Stimulated activated CD8-positive, alpha-beta memory T cell treated with anti-CD3 and anti-CD28 coated beads, Interleukin-7, amount 100 ng/mL, for 24 hours (primary cell): Measurements from ENCODE around the gene NPC1.
"Not testable (repeated sequence)": the region's sequence is repeated elsewhere in the genome, so short reads cannot be mapped to it uniquely, and the experiment has no call there.

Experiments used
- DNase-seq: peaks from one replicate; pipeline ENCODE4 v3.0.0-alpha.2; 2020; ENCODE audit warnings: low read depth

NPC1 gene

DNA sequence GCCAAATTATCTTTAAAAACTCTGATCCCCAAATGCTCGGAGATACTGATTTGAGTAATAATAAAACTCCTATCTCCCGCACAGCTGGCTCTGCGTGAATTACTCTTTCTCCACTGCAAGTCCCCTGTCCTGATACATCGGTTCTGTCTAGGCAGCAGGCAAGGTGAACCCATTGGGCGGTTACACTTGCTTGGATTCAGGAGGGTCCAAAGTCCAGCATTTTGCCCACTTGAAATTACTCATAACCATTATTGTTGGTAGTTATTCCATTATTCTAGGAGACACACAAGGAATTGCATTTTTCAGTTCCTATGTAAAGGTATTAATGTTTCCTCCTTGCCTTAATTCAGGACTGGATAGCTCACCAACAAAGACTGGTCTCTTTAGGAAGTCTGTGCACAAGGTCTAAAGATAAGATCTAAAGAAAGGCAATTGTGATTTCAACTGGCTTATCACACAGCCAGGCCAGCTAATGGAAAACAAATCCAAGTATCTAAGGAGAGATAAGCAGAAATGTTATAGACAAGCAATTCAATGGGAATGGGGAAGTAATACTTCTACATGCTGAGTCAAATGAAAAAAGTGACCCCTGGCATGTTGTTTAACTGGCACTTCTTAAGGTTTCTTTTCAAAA, 23.2 kb upstream of the NPC1 start:
- DNase-seq: no peak

DNA sequence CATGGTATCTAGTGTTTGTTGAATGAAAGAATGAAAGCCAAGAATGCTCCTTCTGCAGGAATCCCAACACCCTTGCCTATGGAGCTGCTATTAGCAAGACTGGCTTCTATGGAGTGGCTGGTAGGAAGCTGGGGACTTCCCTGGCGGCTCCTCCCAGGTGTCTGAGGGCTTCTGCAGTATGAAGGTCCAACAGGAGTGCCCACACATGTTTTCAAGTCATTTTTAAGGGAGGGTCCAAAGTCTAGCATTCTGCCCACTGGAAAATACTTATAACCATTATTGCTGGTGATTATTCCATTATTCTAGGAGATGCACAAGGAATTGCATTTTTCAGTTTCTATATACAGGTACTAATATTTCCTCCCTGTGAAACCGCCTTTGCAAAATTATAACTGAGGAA, 21.9 kb upstream of the NPC1 start:
- DNase-seq: no peak

DNA sequence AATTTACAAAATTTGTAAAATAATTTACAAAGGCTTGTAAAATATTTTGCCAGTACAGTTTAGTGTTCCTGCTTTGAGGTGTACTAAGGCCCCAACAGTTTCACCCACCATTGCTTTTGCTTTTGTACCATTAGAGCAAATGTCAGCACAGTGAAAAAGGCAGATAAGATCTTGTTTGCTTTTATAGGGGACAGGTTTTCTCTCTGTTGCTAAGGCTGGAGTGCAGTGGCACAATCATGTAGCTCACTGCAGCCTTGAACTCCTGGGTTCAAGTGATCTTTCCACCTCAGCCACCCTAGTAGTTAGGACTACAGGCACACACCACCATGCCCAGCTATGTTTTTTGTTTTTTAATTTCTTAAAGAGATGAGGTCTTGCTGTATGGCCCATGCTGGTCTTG, 19.6 kb upstream of the NPC1 start:
- no peak for DNase-seq

DNA sequence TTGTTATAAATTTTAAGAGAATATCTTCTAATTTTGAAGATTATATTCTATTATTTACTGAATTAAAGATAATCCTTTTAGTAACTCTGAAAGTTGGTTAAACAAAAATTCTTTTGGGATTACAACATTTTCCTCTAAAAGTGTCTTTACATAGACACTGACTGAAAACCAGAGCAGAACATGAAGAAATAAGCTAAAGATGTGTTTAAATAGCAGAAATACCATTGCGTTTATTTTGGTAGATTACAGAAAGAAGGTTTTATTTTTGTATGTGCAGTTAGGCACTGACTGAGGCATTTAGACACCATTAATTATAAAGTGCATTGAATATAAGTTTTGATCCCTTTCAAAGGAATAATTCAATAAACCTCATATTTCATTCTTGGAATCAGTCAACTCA, 13.5 kb upstream of the NPC1 start:
- no peak for DNase-seq

DNA sequence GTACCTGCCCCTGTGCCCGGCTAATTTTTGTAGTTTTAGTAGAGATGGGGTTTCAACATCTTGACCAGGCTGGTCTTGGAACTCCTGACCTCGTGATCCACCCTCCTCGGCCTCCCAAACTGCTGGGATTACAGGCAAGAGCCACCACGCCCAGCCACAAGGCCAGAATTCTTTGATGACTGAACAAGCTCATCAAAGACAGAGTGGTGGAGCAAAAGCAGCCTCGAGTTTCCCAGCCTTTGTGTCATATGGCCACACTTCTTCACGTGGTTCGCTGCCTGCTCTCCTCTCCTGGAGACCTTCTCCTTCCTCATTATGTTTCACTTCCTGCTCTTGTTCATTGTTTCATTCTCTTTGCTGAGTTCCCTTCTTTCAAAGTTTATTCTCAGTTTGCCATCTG, 9.9 kb upstream of the NPC1 start:
- DNase-seq: no peak

DNA sequence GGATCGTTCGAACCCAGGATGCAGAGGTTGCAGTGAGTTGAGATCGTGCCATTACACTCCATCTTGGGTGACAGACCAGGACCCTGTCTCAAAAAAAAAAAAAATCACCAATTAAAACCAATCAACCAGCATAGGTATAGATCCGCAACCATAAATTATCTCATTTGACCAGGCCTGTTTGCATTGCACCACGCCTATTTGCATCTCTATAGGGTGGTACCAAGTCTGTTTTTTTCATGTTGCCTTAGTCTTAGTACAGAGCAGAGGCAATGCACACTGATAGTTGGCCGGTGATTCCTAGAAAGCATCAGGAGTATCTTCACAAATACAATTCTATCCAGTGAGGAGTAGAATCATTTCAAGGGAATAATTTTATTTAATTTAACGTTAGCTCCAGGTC, 9.3 kb upstream of the NPC1 start:
- no peak for DNase-seq

DNA sequence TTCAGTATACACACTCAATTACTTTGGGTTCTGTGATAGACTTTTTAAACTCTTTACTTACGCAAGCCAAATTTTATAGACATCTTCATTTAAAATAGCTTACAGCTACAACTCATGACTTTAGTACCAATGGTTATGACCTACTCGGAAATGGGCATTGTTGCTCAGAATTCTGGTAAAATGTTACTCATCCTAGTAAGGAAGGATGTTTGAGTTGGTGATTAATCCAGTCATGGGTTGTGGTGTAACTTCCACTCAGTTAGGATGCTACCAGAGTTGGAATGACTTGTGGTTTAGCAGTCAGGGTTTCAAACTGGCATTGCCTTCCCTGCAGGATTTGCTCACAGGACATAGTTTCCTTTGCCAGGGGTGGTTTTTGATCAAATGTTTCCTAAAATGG, 7.4 kb upstream of the NPC1 start:
- DNase-seq: no peak

DNA sequence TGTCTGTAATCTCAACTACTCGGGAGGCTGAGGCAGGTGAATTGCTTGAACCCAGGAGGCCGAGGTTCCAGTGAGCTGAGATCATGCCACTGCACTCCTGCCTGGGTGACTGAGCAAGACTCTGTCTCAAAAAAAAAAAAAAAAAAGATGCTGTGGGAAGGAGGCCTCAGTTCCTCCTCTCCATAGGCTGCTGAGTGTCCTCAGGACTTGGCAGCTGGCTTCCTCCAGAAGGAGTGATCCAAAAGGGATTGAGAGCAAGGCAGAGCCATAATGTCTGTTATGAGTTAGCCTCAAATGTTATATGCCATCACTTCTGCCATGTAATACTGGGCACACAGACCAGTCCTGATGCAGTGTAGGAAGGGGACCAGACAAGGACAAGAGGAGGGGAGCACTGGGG, 6.6 kb upstream of the NPC1 start:
- no peak for DNase-seq

DNA sequence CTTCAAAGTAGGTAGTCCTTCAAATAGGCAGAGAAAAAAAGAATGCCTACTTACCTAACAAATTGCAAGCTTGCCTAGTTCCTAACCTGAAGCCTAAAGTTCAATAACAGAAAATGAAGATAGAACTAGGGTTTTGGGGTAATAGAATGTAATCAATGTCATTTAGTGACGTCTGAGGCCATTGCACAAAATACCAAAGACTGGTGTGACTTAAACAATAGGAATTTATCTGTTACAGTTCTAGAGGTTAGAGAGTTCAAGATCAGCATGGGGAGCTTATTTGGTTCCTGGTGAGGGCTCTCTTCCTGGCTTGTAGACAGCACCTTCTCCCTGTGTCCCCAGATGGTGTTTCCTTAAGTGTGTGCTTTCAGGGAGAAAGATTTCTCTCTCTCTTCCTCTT, 4.7 kb upstream of the NPC1 start:
- no peak for DNase-seq

DNA sequence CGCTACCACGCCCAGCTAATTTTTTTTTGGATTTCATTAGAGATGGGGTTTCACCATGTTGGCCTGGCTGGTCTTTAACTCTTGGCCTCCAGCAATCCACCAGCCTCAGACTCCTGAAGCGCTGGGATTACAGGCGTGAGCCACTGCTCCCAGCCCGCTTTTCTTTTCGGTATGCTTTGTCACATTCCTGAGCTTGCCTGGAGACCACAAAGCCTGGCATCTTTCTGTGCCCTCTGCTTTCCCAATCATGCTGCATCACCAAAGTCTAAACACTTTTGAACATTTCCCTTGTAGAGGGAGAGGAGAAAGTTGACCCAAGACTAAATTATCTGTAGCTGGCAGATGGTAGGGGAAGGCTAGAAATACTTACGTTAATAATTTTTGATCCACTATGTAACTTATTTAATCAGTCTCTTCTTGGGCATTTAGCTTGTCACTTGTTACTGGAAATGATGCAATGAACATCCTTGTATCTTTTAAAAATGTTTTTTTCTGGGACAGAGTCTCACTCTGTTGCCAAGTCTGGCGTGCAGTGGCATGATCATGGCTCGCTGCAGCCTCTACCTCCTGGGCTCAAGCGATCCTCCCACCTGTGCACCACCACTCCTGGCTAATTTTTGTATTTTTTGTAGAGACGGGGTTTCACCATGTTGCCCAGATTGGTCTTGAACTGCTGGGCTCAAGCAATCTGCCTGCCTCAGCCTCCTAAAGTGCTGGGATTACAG, 2.7 kb upstream of the NPC1 start:
- no peak for DNase-seq

DNA sequence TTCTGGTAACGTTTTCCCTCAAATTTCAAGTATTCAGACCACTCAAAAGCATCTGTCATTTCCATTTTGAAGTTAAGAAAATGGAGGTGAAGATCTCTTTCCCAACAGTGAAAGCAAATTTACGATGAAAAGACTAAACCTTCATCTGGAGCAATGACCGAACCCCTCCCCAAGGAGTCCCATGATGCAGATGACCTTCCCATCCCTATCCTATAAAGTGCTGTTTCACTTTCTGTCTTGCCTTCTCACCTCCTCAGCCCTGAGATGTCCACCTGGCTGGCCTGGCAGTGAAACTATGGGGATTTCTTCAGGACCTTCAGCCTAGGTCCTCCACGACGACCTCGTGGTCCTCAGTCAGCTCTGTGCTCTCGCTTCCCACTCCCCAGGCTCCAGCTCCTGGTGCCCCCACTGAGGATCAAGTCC, 925 bp upstream of the NPC1 start:
- DNase-seq: no peak

DNA sequence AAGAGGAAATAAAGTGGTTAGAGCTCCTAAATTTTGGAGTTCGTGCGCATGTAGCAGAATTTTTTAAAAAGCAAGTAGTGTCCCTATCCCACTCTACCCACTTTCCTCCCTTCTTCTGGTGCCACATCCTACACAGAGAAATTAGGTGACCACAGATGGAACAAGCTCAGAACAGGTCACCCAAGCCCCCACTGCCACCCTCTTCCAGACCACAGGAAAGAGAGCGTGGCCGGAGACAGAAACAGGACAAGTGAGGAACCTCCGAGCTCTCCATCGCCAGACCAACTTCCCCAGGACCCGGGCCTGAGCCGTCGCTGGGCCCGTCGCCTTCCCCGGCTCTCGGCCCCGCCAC, 433 bp downstream of the NPC1 start:
- no peak for DNase-seq

DNA sequence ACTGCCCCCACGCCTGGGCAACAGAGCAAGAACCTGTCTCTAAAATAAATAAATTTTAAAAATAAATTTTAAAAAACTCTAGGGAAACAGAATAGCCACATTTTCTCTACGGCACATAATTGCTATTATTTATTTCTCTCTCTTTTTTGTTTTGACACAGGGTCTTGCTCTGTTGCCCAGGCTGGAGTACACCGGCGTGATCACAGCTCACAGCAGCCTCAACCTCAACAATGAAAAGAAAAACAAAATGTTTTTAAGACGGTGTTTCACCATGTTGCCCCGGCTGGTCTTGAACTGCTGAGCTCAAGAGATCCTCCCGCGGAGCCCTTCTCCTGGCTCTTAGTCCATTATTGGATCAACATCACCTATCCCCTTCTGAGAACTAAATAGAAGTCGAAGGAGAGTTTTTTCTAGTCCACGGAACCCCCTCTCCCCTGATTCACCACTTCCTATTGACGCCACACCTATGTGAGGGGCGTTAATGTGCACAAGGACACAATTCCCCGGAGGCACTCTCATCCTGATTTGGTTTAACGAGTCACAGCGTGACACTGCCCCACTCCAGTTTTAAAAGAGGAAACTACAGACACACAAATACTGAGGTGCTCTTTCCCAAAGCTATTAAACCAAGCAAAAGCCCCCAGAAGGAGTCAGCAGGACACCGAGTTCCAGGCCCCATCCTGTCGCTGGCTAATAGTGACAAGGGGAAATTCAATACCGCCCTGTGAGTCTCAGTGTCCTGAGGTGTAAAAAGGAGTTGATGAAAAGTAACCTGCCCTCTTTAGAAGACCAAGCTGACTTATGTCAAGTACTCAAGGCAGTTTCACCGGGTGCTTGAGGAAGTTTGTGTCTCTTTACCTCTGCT, 1.1 kb downstream of the NPC1 start:
- DNase-seq: no peak

DNA sequence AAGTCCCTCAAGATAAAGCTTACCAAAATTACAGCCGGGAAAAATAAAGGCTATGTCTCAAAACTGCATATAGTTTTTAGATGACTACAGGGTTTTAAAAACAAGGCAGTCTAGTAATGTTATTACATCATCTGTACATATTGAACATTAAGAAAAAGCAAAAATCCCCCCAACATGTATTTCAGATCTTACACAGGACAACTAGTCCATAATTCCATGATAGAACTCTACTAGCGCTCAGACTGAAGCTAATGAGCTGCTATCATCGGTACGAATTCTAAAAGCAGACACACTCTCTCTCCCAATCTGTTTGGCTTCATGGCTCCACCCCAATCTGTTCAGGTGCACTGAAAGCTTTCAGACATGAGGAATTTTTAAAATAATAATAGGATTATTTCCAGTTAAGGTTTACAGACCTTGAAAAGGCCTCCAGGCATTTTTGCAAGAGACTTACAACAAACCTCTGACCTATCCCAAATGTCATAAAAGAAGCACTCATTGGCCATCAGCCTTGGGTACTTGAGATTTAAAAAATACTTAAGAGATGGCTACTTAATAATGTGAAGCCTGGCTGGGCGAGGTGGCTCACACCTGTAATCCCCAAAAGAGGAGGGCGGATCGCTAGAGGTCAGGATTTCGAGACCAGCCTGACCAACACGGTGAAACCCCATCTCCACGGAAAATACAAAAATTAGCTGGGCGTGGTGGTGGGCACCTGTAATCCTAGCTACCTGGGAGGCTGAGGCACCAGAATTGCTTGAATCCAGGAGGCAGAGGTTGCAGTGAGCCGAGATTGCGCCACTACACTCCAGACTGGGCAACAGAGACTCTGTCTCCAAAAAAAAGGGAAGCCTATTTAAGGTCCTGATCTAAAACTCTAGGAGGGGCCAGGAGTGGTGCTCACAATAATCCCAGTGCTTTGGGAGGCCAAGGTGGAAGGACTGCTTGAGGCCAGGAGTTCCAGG, 2.0 kb downstream of the NPC1 start:
- no peak for DNase-seq

DNA sequence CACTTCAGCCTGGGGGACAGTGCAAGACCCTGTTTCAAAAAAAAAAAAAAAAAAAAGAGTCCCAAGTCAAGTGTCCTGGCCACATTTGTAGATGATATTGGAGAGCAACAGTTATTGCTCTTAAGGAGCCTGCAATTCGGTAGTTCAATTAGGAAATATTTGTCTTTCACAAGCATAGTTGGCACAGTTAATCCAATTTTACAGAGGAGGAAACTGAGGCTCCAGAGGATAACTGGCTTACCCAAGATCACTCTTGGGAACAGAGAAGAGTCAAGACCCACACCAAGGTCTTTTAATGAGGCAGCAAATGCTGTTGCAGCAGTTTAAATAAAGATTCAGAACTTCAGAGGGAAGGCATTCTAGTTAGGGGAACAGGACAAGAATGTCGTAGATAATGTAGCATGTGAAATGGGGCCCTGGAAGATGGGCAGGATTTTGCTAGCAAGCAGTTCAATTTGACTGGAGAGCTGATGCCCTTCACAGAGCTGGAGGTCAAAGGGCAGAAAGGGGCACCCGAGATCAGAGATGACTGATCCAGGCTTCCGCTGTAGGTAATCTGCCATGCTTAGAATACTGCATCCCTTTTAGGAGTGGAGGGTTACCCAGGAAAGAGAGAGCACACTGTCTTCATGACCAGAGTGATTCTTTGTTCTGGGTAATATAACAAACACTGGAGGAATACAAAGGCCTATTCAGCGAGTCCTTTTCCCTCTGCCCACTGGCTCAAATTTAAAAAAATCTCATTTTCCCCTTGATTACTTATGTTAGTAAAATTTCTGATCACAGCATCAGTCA, 3.0 kb downstream of the NPC1 start:
- DNase-seq: no peak

DNA sequence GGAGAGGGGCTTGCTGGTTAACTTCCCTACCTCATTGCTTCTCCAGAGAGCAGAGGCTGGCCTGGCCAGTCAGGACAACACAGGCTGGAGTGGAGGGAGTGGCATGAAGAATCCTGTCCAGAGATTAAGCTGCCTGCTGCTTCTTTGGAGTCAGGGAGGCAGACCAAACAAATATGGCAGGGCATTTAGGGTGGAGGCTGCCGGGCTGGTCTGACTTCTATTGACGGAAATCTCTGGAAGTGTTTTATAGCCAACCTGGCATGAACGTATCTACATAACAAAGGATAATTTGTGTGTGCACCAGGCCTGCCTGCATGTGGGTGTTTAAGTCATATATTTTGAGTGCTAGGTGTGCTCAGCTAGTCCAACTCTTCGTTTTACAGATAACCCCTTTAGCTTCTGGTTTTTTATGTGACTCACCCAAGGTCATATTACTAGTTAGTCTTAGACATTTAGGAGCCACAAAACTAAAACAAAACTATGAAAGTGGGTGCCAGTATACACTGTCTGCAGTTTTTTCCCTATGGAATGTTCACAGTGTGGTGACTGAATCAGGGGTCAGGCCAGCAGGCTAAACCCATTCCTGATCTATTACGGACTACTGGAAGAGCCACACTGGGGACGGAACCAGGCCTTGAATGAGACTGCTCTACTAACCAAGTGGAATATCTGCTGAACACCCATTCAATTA, 5.5 kb downstream of the NPC1 start:
- DNase-seq: no peak

DNA sequence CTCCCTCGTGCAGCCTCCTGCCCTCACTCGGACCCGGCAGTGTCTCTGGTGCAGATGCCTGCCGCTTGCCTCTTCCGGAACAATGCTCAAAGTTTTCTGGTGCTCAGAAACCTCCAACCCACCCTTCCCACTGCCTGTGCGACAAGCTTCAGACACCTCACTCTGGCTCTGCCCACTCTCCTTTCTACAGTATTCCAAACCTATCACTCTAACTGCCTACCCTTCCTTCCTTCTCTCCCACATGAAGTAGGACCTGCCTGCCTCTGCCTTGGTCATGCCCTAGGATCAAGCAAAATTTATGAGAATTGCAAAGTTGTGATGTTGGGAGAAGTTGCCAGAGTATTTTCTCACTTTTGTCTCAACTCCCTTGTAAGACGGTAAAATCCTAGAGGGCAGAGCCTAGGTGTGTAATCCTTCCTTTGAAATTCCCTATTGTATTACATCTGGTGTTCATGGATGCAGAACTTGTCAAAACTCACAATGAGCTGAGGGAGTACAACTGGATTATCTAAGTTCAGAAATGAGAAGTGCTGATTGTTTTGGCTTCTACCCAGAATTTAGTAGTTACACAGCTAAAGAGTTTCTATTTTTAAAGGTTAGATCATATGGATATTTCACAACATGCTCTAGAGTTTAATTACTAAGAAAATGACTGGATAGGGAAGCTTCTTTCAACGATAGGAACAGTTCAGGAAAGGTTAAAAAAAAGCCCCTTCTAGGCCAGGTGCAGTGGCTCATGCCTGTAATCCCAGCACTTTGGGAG, 7.2 kb downstream of the NPC1 start:
- no peak for DNase-seq

DNA sequence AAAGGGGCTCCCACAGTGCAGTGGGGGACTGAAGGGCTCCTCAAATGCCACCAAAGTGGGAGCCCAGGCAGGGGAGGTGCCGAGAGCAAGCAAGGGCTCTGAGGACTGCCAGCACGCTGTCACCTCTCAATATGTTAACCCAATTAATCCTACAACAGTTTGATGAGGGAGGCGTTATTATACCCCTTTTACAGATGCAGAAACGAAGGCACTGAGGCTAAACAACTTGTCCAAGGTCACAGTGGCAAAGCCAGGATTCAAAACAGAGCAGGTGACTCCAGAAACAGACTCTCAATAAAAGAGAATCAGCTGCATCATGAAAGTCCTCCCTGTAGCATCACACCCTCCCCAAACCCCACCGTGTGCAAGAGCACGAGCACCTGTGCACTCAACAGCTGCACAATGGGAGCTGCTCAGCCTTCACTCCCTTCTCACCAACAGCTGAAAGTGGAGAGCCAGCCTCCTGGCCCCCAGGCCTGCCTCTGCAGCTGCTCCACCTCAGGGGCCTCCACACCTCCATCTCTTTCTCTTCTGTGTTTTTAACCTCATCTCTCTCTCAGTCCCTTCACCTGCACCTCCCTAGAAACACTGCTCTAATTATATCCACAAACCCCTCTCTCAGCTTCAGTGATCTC, 8.1 kb downstream of the NPC1 start:
- no peak for DNase-seq

DNA sequence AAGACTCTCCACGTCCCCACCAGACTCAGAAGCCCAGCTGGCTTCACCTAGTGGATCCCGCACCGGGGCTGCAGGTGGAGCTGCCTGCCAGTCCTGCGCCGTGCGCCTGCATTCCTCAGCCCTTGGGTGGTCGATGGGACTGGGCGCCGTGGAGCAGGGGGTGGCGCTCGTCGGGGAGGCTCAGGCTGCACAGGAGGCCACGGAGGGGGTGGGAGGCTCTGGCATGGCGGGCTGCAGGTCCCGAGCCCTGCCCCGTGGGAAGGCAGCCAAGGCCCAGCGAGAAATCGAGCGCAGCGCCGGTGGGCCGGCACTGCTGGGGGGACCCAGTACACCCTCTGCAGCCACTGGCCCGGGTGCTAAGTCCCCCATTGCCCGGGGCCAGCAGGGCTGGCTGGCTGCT, 8.8 kb downstream of the NPC1 start:
- DNase-seq: not testable (repeated sequence)

DNA sequence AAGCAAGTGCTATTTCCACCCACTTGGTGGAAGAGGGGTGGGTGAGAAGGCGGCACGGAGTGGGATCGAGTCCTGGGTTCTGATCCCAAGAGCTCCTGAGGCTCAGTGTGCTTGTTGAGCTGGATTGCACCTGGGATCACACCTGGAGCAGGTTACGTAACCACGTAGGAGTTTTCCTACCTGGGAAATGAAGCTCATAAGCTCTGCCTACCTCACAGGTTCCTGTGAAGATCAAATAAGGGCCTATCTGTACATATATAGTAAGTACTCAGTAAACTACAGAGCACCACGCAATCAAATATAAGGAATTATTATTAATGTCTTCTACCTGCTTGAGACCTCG, 11.0 kb downstream of the NPC1 start:
- DNase-seq: no peak
